D341Med (cell line): ENCODE data around the gene RABGAP1L.
"Not testable (repeated sequence)": the region's sequence is repeated elsewhere in the genome, so short reads cannot be mapped to it uniquely, and the experiment has no call there.

Experiments used
- DNase-seq: peaks from one replicate; pipeline ENCODE4 v3.0.0; 2012; ENCODE audit warnings: low spot score

RABGAP1L gene

DNA sequence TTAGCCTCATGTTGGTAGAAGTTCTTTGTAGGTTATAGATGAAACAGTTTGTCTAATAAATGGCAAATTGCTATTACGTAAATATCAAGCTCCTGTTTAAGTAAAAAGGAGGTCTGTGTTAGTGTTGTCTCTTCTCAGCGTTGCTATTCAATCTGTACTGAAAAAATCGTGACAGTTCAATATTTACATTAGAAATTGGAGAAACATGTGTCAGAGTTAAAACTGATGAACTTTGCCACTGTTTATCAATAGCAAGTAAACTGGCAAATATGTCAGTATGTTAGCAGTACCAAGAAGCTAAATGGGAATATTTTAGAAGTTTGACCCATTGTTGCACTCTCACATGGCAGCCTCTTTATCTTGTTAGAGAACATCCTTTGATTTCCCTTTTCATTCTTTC is 506.9 kb downstream of the RABGAP1L start:
- DNase-seq = no peak

- DNase-seq = no peak
These were observed 512.5 kb downstream of the RABGAP1L start for GRCh38 chr1:174671826-174672225.

GRCh38 chr1:174676856-174677255 is 517.5 kb downstream of the RABGAP1L start:
- no peak for DNase-seq

GRCh38 chr1:174678657-174679056 is 519.3 kb downstream of the RABGAP1L start:
- DNase-seq = no peak

- no peak for DNase-seq
These were observed 520.8 kb downstream of the RABGAP1L start for GRCh38 chr1:174680101-174680500.

DNA sequence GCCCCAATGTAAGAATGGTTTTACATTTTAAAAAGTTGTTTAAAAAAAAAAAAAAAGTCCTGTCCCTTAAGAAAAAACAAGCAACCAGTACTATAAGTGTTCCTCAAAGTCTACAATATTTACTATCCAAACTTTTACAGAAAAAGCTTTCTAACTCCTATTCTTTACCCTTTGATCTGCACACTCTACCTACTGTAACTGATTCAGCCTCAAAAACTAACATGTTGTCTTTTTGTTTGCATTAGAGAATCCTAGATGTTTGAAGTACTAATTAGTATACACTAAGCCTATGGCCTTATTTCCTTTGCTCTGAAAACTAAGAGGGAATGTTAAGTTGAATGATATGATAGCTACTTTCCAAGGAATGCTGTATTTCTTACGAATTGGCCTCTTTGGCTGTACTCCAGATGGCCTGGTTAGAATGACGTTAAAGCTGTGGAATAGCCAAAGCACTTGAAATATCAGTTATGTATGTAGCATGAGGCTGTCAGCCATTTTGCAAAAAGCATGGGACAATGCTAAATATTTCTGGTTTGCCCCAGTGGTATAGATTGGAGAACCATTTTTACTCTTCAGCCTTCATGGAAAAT is 523.2 kb downstream of the RABGAP1L start:
- no peak for DNase-seq

GRCh38 chr1:174686213-174686612 is 526.9 kb downstream of the RABGAP1L start:
- DNase-seq = no peak

DNA sequence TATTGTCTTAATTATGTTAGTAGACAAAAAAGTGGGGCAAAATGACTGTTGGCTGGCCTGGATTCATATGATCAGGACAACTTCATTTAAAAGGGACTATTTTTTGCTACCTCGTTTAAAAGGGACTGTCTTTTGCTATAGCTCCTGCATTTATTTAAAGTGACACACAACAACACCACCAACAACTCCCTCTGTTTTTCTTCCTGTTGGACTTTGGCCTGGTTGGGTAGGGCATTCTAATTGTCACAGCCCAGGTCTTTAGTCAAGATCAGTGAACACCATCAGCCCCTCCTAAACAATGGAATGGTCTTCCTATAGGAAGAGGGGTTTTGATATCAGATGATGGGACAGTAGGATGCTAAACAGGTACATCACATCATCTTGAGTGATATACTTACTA is 530.2 kb downstream of the RABGAP1L start:
- DNase-seq = no peak

GRCh38 chr1:174690266-174690665 is 530.9 kb downstream of the RABGAP1L start:
- no peak for DNase-seq

GRCh38 chr1:174692313-174692712 is 533.0 kb downstream of the RABGAP1L start:
- no peak for DNase-seq

GRCh38 chr1:174693085-174693484 is 533.8 kb downstream of the RABGAP1L start:
- DNase-seq = no peak

DNA sequence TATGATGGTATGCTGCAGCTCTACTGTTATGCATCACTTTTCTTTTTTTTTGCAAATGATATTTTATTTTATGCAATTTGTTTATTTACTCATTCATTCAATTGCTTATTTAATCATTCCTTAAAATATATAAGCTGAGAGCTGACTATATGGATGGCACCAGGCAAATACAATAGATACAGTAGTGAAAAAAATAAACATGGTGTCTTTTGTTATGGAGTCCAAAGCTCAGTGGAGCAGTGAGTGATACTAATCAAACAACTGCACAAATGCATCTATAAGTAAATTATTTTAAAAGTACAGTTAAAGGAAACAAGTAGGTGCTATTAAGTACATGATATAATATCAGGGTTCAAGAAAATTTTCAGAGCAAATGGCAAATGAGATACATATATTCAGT is 534.2 kb downstream of the RABGAP1L start:
- DNase-seq = not testable (repeated sequence)

GRCh38 chr1:174696026-174696821 is 536.9 kb downstream of the RABGAP1L start:
- no peak for DNase-seq

GRCh38 chr1:174700314-174700713 is 541.0 kb downstream of the RABGAP1L start:
- DNase-seq = no peak

DNA sequence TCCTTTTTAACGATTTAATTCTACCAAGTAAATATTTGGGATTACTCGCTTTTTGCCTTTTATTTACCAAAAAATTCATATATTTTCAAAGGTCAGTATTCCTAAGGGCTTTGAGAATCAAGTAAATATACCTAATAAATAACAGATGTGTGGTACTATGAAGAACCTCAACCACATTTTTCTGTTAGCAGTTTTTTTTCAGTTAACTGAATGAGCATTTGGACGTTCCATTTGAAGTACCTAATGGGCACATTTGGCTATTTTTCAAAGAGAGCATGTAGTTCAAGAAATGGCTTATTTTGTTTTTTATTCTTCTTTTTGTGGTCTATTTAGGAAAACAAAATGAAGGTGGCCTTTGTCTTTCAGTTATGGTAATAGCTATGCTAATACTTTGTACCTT is 541.5 kb downstream of the RABGAP1L start:
- DNase-seq = no peak

DNA sequence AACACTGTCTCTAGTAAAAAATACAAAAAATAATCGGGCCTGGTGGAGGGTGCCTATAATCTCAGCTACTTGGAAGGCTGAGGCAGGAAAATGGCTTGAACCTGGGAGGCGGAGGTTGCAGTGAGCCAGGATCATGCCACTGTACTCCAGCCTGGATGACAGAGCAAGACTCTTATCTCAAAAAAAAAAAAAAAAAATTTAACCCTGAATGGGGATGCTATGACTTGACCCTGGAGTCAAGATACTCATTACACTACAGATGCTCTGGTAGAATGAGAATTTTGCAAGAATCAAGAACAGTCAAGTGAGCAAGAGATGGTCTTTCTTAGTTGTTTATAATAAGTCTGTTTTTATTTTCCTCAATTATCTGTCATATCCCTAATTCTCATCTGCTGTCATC is 542.2 kb downstream of the RABGAP1L start:
- DNase-seq = no peak

GRCh38 chr1:174702011-174702410 is 542.7 kb downstream of the RABGAP1L start:
- DNase-seq = no peak

DNA sequence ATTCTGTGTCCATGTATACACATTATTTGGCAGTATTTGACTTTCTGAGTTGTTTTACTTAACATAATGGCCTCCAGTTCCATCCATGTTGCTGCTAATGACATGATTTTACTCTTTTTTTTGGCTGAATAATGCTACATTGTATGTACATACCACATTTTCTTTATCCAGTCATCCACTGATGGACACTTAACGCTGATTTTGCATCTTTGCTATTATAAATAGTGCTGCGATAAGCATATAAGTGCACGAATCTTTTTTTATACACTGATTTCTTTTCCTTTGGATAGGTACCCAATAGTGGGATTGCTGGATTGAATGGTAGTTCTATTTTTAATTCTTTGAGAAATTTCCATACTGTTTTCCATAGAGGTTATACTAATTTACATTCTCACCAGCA is 544.0 kb downstream of the RABGAP1L start:
- no peak for DNase-seq

DNA sequence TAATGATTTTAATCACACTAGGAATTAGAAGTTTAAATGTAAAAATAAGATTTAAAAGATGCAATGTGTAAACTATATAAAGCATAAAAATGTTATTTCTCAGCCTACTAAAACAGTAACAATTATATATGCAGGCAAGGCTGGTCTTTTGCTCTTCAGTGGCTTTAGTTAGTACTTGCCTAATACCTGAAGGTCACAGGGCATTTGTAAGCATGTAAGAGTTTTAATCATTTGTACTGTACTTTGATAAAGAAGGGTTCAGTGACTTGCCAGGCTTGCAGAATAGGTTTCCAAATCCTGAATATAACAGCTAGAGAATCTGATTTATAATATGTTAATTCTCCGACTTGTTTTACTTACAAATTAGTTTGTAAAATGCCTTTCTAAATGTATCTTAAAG is 545.0 kb downstream of the RABGAP1L start:
- no peak for DNase-seq

GRCh38 chr1:174710868-174711845 is 551.8 kb downstream of the RABGAP1L start:
- DNase-seq = no peak

DNA sequence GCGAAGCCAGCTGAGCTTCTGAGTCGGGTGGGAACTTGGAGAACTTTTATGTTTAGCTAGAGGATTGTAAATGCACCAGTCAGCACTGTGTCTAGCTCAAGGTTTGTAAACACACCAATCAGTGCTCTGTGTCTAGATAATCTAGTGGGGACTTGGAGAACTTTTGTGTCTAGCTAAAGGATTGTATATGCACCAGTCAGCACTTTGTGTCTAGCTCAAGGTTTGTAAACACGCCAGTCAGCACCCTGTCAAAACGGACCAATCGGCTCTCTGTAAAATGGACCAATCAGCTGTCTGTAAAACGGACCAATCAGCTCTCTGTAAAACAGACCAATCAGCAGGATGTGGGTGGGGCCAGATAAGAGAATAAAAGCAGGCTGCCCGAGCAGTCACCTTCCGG is 552.5 kb downstream of the RABGAP1L start:
- not testable (repeated sequence) for DNase-seq

GRCh38 chr1:174712541-174712940 is 553.2 kb downstream of the RABGAP1L start:
- DNase-seq = no peak

- no peak for DNase-seq
These were observed 554.5 kb downstream of the RABGAP1L start for GRCh38 chr1:174713796-174714195.
